PFSK-1 (cell line): ENCODE data around the gene DGKI.

ENCODE experiments used
- FOXP2 ChIP-seq: optimal IDR thresholded peaks from 2 replicates; pipeline ENCODE3; 2011; ENCODE audit warnings: borderline replicate concordance, control low read depth, inconsistent platforms; ENCODE audit not compliant: insufficient read depth; ENCODE audit errors: extremely low read length, extremely low read depth
- POLR2AphosphoS5 ChIP-seq: IDR thresholded peaks from 2 replicates; pipeline ENCODE4 v1.6.1; 2012; ENCODE audit warnings: low read depth, mild to moderate bottlenecking, control low read depth, low read length, moderate library complexity
- SIN3A ChIP-seq: IDR thresholded peaks from 2 replicates; pipeline ENCODE4 v1.6.1; 2012; ENCODE audit warnings: mild to moderate bottlenecking, low read length, moderate library complexity, borderline replicate concordance; ENCODE audit not compliant: insufficient read depth
- TAF1 ChIP-seq: IDR thresholded peaks from 2 replicates; pipeline ENCODE4 v1.6.1; 2012; ENCODE audit warnings: low read length, control low read depth, borderline replicate concordance; ENCODE audit not compliant: insufficient read depth
- TF ChIP-seq, protein P1 (sequence below), 2 experiments: IDR thresholded peaks; 2 replicates each; pipeline versions ENCODE4 v1.6.1 to v1.8.0; 2011 to 2012; ENCODE audit warnings: low read depth in 2 of 2, low read length in 2 of 2, control low read depth in 1 of 2, inconsistent platforms in 1 of 2, mild to moderate bottlenecking in 1 of 2, moderate library complexity in 1 of 2; ENCODE audit not compliant: insufficient read depth in 1 of 2

DNA sequence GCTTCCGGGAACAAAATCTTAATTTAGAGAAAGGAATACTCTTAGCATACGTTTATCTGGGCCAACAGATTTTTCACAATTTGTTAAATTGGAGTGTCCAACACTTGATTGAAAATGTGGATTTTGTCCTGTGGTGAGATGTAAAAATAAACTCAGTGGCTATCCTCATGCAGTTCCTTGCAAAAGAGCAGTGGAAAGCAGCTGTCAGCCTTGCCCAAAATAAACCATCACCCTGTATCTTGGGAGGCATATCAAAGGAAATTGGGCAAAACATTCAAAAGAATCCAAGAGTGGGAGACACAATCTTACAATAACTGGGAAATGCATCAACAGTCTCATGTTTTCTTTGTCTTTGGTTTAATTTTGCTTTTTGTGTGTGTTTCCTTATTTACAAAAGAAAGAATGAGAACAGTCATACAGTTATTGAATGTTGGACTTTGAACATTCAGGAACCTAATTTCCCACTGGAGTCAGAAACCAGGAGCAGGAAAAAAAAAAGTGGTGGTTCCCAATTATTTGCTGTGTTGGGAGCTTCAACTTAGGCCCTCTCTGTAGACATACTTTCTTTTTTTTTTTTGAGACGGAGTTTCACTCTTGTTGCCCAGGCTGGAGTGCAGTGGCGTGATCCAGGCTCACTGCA is 44.4 kb upstream of the DGKI start:
- TF ChIP-seq POLR2AphosphoS5 (no peak), TAF1 (no peak), SIN3A (no peak), FOXP2 (no peak)
- TF ChIP-seq, protein P1, sequence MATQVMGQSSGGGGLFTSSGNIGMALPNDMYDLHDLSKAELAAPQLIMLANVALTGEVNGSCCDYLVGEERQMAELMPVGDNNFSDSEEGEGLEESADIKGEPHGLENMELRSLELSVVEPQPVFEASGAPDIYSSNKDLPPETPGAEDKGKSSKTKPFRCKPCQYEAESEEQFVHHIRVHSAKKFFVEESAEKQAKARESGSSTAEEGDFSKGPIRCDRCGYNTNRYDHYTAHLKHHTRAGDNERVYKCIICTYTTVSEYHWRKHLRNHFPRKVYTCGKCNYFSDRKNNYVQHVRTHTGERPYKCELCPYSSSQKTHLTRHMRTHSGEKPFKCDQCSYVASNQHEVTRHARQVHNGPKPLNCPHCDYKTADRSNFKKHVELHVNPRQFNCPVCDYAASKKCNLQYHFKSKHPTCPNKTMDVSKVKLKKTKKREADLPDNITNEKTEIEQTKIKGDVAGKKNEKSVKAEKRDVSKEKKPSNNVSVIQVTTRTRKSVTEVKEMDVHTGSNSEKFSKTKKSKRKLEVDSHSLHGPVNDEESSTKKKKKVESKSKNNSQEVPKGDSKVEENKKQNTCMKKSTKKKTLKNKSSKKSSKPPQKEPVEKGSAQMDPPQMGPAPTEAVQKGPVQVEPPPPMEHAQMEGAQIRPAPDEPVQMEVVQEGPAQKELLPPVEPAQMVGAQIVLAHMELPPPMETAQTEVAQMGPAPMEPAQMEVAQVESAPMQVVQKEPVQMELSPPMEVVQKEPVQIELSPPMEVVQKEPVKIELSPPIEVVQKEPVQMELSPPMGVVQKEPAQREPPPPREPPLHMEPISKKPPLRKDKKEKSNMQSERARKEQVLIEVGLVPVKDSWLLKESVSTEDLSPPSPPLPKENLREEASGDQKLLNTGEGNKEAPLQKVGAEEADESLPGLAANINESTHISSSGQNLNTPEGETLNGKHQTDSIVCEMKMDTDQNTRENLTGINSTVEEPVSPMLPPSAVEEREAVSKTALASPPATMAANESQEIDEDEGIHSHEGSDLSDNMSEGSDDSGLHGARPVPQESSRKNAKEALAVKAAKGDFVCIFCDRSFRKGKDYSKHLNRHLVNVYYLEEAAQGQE (IDR thresholded peaks at IDR 0.05; ENCODE audit: insufficient read depth in 1 of 2, low read depth in 2 of 2, low read length in 2 of 2), result no peak
